ENCODE measurements around the gene ETFA. TPM values are rescaled to one million over a fixed set of nuclear protein-coding genes. Genes with fewer than 3 reads are reported as not detected.

The ETFA gene
- 177 and 189 TPM in 2 replicates for total RNA-seq

- peak; percentile 76 for DNase-seq (ENCODE audit: low read depth, low spot score)
Observed at GRCh38 chr15:76311100-76311953, at the start of gene ETFA. ETFA (minus strand) TSS chr15:76311469; CDS start chr15:76311388, 81 bp downstream.

DNA sequence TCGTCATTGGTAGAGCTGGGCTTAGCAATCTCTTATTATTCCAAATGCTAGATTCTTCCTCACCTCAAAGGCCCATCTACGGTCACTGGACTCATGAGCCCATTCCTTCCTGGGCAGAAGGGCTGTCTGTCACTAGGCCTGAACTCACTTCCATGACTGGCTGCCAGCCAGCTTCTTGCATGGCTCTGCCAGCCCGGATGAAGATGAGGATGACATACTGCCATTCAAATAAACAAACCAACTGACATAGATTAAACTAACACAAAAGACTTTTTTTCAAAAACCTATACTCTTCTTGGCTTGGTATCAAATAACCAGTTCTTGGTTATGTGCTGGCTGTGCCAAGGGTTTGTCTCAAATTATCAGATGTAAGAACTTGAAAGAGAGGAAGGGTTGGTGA lies 49.1 kb upstream of the ETFA start:
- DNase-seq (ENCODE audit: low read depth, low spot score), result no peak

- no peak for DNase-seq (ENCODE audit: low read depth, low spot score)
Observed at GRCh38 chr15:76359152-76359551, 47.9 kb upstream of the ETFA start.

- DNase-seq (ENCODE audit: low read depth, low spot score), result no peak
Observed at GRCh38 chr15:76358453-76358852, 47.2 kb upstream of the ETFA start.

GRCh38 chr15:76354823-76355440 lies 43.7 kb upstream of the ETFA start:
- DNase-seq (ENCODE audit: low read depth, low spot score), result no peak

- DNase-seq (ENCODE audit: low read depth, low spot score), result no peak
Observed at GRCh38 chr15:76353903-76354302, 42.6 kb upstream of the ETFA start.

DNA sequence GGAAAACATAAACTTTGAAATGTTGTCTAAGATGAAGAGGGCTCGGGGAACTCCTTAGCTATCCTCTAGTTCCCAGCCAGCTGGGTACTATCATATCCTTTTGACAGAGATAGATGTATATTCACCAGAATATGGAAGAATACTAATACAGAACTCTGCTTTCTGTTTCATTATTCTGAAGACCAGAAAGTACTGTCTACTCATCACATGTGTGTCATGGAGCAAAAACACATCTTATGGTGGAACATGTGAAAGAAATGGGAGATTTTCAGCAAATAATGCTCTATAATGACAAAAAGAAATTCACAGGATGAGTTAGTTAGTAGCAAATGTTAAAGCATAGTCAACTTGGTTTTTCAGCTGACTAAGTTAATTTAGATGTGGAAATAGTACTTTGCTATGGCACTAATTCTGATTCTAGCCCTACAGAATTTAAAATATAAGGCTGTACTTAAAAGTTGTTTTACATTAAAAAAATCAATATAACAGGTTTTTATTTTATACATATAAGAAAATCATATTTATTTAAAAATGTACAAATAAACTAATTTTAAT lies 41.8 kb upstream of the ETFA start:
- DNase-seq (ENCODE audit: low read depth, low spot score), result no peak

DNA sequence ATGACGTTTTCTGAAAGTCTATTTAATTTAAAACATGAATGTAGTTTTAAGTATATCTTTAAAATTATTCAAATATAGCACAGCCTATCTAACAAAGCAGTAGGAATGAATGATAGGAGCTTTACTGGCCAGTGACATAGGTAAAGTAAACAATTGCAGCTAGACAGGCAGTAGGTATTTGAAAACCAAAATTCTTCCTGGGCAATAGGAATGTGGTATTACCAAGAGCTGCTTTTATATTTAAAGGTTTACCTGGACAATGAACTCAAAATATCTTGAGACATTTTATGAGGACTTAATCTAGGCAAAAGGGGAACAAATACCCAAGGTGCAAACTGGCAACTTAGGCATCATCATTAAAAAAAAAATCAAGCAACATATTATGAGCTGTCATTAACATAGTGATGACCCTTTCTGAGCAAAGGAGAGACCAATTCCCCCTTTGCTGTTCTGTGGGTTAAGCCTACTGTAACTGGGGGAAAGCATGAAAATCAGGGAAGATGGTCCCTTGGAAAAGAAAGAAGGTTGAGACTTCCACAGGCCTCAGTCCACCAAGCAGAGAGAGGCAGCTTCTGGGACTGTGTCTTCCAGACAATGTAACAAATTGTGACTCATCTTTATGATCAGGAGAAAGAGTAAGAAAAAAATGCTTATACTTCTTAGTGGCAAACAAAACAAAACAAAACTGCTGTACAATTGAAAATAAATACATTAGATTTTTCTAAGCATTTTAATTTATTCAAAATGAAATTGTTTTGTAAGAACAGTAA lies 38.2 kb upstream of the ETFA start:
- no peak for DNase-seq (ENCODE audit: low read depth, low spot score)

GRCh38 chr15:76347482-76348055 lies 36.3 kb upstream of the ETFA start:
- no peak for DNase-seq (ENCODE audit: low read depth, low spot score)

DNA sequence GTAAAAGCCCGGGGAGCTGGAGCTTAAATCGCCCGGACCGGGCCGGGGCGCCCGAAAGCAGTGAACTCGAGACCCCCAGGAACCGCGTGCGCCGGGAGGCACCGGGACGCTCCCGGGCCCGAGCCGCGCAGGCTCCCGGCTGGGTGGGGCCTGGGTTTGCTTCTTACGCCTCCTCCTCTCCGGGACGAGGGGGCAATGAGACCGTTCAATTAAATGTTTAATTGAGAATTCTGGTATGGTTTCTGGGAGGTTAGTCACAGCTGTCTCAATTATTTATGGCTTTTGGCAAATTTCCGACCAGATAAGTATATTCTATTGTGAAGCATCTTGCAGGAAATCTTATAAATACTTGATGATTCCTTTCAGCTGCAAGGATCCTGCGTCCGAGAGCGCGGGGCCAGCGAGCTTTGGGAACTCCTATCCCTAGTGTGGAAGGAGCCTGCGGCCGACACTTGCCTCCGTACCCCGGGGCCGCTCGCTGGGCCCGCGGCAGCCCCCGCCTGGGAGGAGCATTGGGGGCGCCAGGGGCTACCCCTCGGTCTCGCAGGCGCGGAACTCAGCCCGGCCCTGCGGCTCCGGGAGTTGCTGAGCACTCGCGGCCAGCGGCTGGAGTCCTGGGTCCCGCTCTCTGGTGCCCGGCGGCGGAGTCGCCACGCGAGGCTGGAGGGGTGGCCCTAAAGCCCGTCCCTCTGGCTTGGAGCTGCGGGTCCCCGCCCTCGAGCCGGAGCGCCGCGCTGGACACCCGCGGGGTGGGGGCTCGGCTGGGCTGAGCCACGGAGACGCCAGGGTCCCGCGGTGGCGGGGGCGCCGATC lies 35.6 kb upstream of the ETFA start:
- no peak for DNase-seq (ENCODE audit: low read depth, low spot score)

DNA sequence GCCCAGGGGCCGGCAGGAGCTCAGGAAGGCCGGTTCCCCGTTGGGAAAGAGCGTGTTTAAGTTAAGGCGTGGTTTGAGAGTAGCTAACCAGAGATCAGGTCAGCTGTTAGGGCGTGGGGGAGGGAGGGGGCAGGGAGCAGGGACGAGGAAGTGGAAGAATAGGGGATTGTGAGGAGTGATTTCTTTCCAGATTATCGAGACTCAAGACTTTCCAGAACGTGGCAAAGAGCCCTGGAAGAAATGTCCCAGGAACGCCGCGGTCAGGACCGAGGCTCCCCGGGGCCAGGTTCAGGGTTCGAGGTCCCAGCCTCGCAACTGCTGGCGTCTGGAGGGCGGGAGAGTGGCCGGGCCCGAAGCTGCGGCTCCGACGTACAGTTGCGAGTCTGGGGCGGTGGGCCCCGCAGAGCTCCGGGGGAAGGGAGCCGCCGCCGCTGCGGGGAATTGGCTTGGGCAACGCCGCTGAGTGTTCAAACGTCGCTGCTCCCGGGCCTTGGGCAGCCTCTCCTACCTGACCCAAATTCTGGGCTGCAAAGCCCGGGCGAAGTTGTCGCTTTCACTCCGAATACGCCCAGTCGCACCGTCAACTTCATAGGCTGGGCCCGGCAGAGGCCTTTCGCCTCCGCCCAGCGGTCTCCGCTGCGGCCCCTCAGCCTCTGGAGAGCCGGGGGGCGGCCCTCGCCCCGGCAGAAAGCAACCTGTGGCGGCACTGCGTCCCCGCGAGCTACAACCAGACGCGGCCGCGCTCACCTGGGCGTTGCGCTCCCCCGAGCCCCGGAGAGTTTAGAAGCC lies 34.8 kb upstream of the ETFA start:
- DNase-seq (ENCODE audit: low read depth, low spot score), result no peak

- DNase-seq (ENCODE audit: low read depth, low spot score), result no peak
Observed at GRCh38 chr15:76345583-76345879, 34.3 kb upstream of the ETFA start.

GRCh38 chr15:76344893-76345582 lies 33.8 kb upstream of the ETFA start:
- DNase-seq (ENCODE audit: low read depth, low spot score), result no peak

DNA sequence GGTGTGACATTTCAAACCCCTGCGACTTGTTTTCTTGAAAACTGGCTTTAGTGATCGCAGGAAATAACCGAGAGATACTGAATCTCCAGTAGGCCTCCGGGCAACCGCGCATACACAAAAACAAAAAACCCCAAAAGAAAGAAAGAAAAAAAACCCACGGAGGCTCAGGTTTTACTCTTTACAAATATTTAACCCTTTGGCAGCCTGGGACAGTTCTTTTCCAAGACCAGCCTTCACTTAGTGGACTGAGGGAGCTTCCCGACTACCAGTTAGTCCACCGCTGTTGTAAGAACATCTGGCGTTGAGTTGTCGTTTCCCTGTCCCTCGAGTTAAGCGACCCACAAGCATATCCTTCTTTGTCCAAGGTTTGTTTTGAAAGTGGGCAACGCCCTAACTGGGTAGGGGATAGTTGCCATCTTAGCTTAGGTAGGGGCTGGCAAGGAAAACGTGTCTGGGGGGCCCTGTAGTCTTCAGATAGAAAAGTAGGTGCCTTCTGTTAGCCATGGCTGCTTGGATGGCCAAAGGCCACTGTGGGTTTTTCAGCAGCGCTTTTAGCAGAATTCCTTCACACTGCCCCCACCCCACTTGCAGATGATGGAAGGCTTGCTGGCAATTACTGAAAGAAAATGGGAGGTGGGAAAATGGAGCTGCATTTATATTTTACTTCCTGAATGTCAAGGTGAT lies 32.2 kb upstream of the ETFA start:
- no peak for DNase-seq (ENCODE audit: low read depth, low spot score)

GRCh38 chr15:76342382-76343201 lies 31.3 kb upstream of the ETFA start:
- no peak for DNase-seq (ENCODE audit: low read depth, low spot score)

GRCh38 chr15:76342058-76342381 lies 30.8 kb upstream of the ETFA start:
- DNase-seq (ENCODE audit: low read depth, low spot score), result no peak

DNA sequence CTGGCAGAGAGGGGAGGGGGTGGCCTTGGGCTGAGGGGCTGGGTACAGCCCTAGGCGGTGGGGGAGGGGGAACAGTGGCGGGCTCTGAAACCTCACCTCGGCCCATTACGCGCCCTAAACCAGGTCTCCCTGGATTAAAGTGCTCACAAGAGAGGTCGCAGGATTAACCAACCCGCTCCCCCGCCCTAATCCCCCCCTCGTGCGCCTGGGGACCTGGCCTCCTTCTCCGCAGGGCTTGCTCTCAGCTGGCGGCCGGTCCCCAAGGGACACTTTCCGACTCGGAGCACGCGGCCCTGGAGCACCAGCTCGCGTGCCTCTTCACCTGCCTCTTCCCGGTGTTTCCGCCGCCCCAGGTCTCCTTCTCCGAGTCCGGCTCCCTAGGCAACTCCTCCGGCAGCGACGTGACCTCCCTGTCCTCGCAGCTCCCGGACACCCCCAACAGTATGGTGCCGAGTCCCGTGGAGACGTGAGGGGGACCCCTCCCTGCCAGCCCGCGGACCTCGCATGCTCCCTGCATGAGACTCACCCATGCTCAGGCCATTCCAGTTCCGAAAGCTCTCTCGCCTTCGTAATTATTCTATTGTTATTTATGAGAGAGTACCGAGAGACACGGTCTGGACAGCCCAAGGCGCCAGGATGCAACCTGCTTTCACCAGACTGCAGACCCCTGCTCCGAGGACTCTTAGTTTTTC lies 30.2 kb upstream of the ETFA start:
- no peak for DNase-seq (ENCODE audit: low read depth, low spot score)

Measured in pulmonary artery endothelial cell (primary cell).